K562 (cell line): ENCODE results near the gene UNKL. TPM values are rescaled to one million over a fixed set of nuclear protein-coding genes. Genes with fewer than 3 reads are reported as not detected.

Experiments used
- KAT7 ChIP-seq: sonication (generic); formaldehyde crosslinking; IDR thresholded peaks from 2 replicates; pipeline ENCODE4 v1.8.0; 2022; ENCODE audit warnings: missing genetic modification reagents, mild to moderate bottlenecking, borderline replicate concordance
- MXI1 ChIP-seq: IDR thresholded peaks from 2 replicates; pipeline ENCODE4 v1.6.1; 2011; ENCODE audit warnings: low read depth, mild to moderate bottlenecking, improper control_type of control experiment, low read length
- NR2C2 ChIP-seq, 2 experiments: fragments of 200-800 bp in 1 of 2; sonication (Bioruptor generic) in 1 of 2; sonication (generic) in 1 of 2; formaldehyde crosslinking in 1 of 2; IDR thresholded peaks; 2 replicates each; pipeline versions ENCODE4 v1.6.1 to v1.8.0; 2016 to 2022; ENCODE audit warnings: mild to moderate bottlenecking in 1 of 2, missing compliant biosample characterization in 1 of 2, missing genetic modification characterization in 1 of 2, missing genetic modification reagents in 1 of 2
- SMC3 ChIP-seq: conservative IDR thresholded peaks from 2 replicates; pipeline ENCODE4 v1.6.1; 2011; ENCODE audit warnings: low read depth, low read length, improper control_type of control experiment; ENCODE audit not compliant: insufficient read depth
- TOE1 ChIP-seq, 2 experiments: fragments of 450-650 bp in 1 of 2; sonication (generic) in 1 of 2; formaldehyde crosslinking in 1 of 2; IDR thresholded peaks; 2 replicates each; pipeline versions ENCODE4 v1.7.1 to v1.8.0; 2016 to 2022; ENCODE audit warnings: borderline replicate concordance in 2 of 2, mild to moderate bottlenecking in 2 of 2, antibody characterized with exemption in 1 of 2, inconsistent platforms in 1 of 2, low read depth in 1 of 2, missing genetic modification reagents in 1 of 2, moderate library complexity in 1 of 2
- TSHZ1 ChIP-seq: fragments of 250-450 bp; sonication (Bioruptor Pico); IDR thresholded peaks from 2 replicates; pipeline ENCODE4 v1.4.0; 2020; ENCODE audit warnings: mild to moderate bottlenecking, moderate library complexity
- UBTF ChIP-seq, 2 experiments: IDR thresholded peaks; 2 replicates each; pipeline ENCODE4 v1.6.1; 2012; ENCODE audit warnings: improper control_type of control experiment in 2 of 2, low read depth in 2 of 2, low read length in 2 of 2, borderline replicate concordance in 1 of 2
- ZBTB11 ChIP-seq, 3 experiments: fragments of 200-800 bp in 1 of 3; fragments of 250-450 bp in 1 of 3; fragments of 450-650 bp in 1 of 3; sonication (Bioruptor Pico) in 1 of 3; sonication (Bioruptor generic) in 1 of 3; formaldehyde crosslinking in 1 of 3; IDR thresholded peaks; 2 replicates each; pipeline versions ENCODE4 v1.6.1 to v1.8.0; 2016 to 2022; ENCODE audit warnings: mild to moderate bottlenecking in 2 of 3, missing genetic modification characterization in 2 of 3, missing compliant biosample characterization in 1 of 3, moderate library complexity in 1 of 3
- ZBTB7A ChIP-seq: IDR thresholded peaks from 2 replicates; pipeline ENCODE4 v1.6.1; 2011; ENCODE audit warnings: low read depth, mild to moderate bottlenecking, low read length, moderate library complexity, borderline replicate concordance; ENCODE audit not compliant: control insufficient read depth
- ZEB2 ChIP-seq: fragments of 450-650 bp; IDR thresholded peaks from 2 replicates; pipeline ENCODE4 v1.6.1; 2016
- ZNF197 ChIP-seq: fragments of 200-800 bp; sonication (Bioruptor generic); IDR thresholded peaks from 2 replicates; pipeline ENCODE4 v1.6.1; 2016; ENCODE audit warnings: low read depth, missing genetic modification characterization, missing compliant biosample characterization
- ZNF217 ChIP-seq: sonication (generic); formaldehyde crosslinking; IDR thresholded peaks from 2 replicates; pipeline ENCODE4 v1.8.0; 2022; ENCODE audit warnings: mild to moderate bottlenecking, missing genetic modification reagents
- ZNF274 ChIP-seq: IDR thresholded peaks from 2 replicates; pipeline ENCODE4 v1.6.1; 2011; ENCODE audit warnings: low read depth, mild to moderate bottlenecking, low read length, moderate library complexity, borderline replicate concordance
- ZNF79 ChIP-seq: fragments of 250-450 bp; sonication (Bioruptor Pico); IDR thresholded peaks from 2 replicates; pipeline ENCODE4 v1.4.0; 2020; ENCODE audit warnings: low read depth, mild to moderate bottlenecking, moderate library complexity
- polyA plus RNA-seq, 8 experiments: library from polyadenylated mRNA; depleted of rRNA in 4 of 8; stranded (reverse) in 5 of 8; unstranded in 3 of 8; fragments of >200 nt; fragmentation: Nextera tagmentation in 2 of 8; fragmentation: Illumina TruSeq in 1 of 8; extraction: Ambion mirVana in 2 of 8; extraction: Trizol in 1 of 8; gene quantifications; 2 replicates each; pipeline versions ENCODE4 v1.2.1 to v1.2.3, GENCODE V29; 2011 to 2014; ENCODE audit warnings: inconsistent platforms in 1 of 8, missing spikeins in 1 of 8
- total RNA-seq, 7 experiments: library from RNA; depleted of rRNA in 6 of 7; stranded (reverse); fragments of >200 nt in 6 of 7; fragmentation: Illumina TruSeq in 2 of 7; extraction: Trizol in 2 of 7; gene quantifications; 2 replicates each; pipeline versions ENCODE4 v1.2.1 to v1.2.3, GENCODE V29; 2011 to 2021; ENCODE audit warnings: low replicate concordance in 1 of 7

The UNKL gene
- total and polyA plus RNA-seq, 9 of the 15 experiments (the other 6 are each of a cell fraction or from before 2014, with no cell fraction given): 0.37 to 30.2 (median 5.1) TPM

- TF ChIP-seq UBTF (IDR thresholded peaks at IDR 0.05; ENCODE audit: borderline replicate concordance in 1 of 2, low read depth in 2 of 2, low read length in 2 of 2) (no peak), ZEB2 (no peak), ZNF274 (no peak), ZNF197 (CRISPR knock-in tag) (no peak), KAT7 (CRISPR knock-in tag) (peak; percentile 73; the same call in 1 of the 2 replicates), ZNF217 (CRISPR knock-in tag) (no peak), ZNF79 (no peak), MXI1 (no peak), NR2C2 (CRISPR knock-in tag; IDR thresholded peaks at IDR 0.05) (no peak), NR2C2 (tag; IDR thresholded peaks at IDR 0.05) (no peak), ZBTB11 (CRISPR knock-in tag; IDR thresholded peaks at IDR 0.05) (no peak), TOE1 (IDR thresholded peaks at IDR 0.05; ENCODE audit: borderline replicate concordance) (peak; percentile 90), TOE1 (CRISPR knock-in tag; IDR thresholded peaks at IDR 0.05; ENCODE audit: borderline replicate concordance, low read depth) (peak; percentile 83), ZBTB7A (peak; percentile 99), SMC3 (0 out of 2 replicates have a peak, but pooled peaks have one; percentile 21), TSHZ1 (CRISPR knock-in tag) (no peak)
These were observed 596 bp downstream of the UNKL start (continued) for GRCh38 chr16:1413684-1414531.
